GM20000 (cell line): ENCODE measurements around the gene UBE2L3.

ENCODE experiments used
- DNase-seq: peaks from one replicate; pipeline ENCODE4 v3.0.0; 2012; ENCODE audit warnings: low spot score
- CTCF ChIP-seq: IDR thresholded peaks from 2 replicates; pipeline ENCODE4 v1.5.1; 2012; ENCODE audit warnings: mild to moderate bottlenecking, control low read depth; ENCODE audit errors: extremely low read depth, missing control alignments

The UBE2L3 gene

GRCh38 chr22:21669026-21669425, 101.5 kb downstream of the UBE2L3 start:
- DNase-seq = no peak
- TF ChIP-seq CTCF = no peak

- DNase-seq = peak; percentile 24
- TF ChIP-seq CTCF = no peak
Observed at GRCh38 chr22:21672107-21672629, 104.7 kb downstream of the UBE2L3 start.
